ENCODE data around the gene SPTLC2. TPM values are rescaled to one million over a fixed set of nuclear protein-coding genes. Genes with fewer than 3 reads are reported as not detected.

SPTLC2 gene
- total RNA-seq, 1 experiment from 2014 or later: 68.4 TPM

DNA sequence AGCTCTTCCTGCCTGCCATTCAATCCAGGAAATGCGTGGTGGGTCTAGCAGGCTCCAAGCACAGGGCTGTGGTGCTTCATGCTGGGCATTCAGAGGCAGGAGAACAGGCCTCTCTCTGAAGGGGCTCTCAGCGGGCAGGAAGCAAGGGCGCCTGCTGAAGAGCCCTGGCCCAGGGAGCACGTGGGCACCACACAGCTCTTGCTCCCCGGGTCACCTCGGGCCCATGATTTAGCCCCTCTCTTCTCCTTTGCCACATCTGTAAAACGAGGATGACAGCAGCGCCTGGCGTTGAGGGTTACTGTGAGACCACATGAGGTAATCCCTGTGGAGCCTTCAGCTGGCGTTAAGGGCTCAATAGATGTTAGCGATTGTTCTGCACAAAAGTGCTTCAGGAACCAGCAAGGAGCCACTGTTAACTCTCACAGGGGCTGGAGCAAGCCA is 37.6 kb upstream of the SPTLC2 start:
- POLR2A ChIA-PET (ENCODE audit: unreplicated experiment): no interaction called here
- Histone ChIP-seq H3K9me2 (ENCODE audit: insufficient read depth) (no peaks in the 10 kb centered on the region), H3K4me2 (no peak overlapping the region), H3K79me2 (ENCODE audit: low read depth) (no peaks in the 10 kb centered on the region), H3K4me1 (replicated peaks; ENCODE audit: insufficient read depth) (no peaks in the 10 kb centered on the region), H3F3A (ENCODE audit: insufficient read depth, low read depth) (no peaks in the 10 kb centered on the region; the same call in 1 of the 2 replicates), H3K27ac (no peak overlapping the region), H2AFZ (no peak overlapping the region), H3K27me3 (ENCODE audit: insufficient read depth, low read depth) (no peaks in the 10 kb centered on the region), H3K9me3 (ENCODE audit: insufficient read depth, low read depth) (no peaks in the 10 kb centered on the region), H3K36me3 (ENCODE audit: low read depth) (no peaks in the 10 kb centered on the region), H3K4me3 (no peak overlapping the region), H4K20me1 (ENCODE audit: insufficient read depth) (no peaks in the 10 kb centered on the region)
- BruUV-seq (replicated peaks): no TSS peak
- intact Hi-C loops (cut with micrococcal nuclease; ENCODE audit: unreplicated experiment): loop anchor here (10.0 kb wide), 2 partner anchors 311 to 371 kb away; no protein-coding TSS in a partner anchor
- CTCF ChIA-PET: no interaction called here
- TF ChIP-seq EZH2 (IDR thresholded peaks at IDR 0.05; ENCODE audit: low read depth): no peak
- TF ChIP-seq, protein P1, sequence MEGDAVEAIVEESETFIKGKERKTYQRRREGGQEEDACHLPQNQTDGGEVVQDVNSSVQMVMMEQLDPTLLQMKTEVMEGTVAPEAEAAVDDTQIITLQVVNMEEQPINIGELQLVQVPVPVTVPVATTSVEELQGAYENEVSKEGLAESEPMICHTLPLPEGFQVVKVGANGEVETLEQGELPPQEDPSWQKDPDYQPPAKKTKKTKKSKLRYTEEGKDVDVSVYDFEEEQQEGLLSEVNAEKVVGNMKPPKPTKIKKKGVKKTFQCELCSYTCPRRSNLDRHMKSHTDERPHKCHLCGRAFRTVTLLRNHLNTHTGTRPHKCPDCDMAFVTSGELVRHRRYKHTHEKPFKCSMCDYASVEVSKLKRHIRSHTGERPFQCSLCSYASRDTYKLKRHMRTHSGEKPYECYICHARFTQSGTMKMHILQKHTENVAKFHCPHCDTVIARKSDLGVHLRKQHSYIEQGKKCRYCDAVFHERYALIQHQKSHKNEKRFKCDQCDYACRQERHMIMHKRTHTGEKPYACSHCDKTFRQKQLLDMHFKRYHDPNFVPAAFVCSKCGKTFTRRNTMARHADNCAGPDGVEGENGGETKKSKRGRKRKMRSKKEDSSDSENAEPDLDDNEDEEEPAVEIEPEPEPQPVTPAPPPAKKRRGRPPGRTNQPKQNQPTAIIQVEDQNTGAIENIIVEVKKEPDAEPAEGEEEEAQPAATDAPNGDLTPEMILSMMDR (conservative IDR thresholded peaks at IDR 0.05): no peak
- no peak for DNase-seq

- no peak overlapping the region for H2AFZ ChIP-seq
- BruUV-seq (replicated peaks): no TSS peak
These were observed 32.9 kb upstream of the SPTLC2 start for GRCh38 chr14:77649326-77649725.

DNA sequence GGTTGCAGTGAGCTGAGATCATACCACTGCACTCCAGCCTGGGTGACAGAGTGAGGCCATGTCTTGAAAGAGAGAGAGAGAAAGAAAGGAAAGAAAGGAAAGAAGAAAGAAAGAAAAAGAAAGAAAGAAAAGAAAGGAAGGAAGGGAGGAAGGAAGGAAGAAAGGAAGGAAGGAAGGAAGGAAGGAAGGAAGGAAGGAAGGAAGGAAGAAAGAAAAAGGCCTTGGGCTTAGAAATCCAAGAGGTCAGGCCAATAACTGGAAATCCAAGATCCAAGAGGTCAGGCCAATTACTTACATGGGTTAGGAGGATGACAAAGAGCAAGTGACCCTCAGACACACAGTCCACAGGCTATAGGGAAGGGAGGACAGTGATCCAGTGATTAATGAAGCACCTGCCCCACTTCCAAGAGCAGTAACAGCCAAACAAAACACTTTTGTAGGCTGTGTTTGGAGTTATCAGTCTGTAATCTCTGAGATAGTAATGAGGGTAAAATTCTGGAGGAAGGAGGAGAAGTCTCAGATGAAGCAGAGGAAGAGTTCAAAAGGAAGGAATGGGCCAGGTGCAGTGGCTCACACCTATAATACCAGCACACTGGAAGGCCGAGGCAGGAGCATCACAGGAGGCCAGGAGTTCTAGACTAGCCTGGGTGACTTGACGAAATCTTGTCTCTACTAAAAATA is 32.2 kb upstream of the SPTLC2 start:
- H3K27ac ChIP-seq: no peak overlapping the region

More at GRCh38 chr14:77649326-77649725, 32.9 kb upstream of the SPTLC2 start:
- H3K36me3 ChIP-seq (ENCODE audit: low read depth): no peaks in the 10 kb centered on the region
- CTCF ChIA-PET: interaction anchor here (0.6 kb wide), 1 partner anchor 373 kb away, joined by 8 read pairs; no protein-coding TSS in a partner anchor
- H3K9me2 ChIP-seq (ENCODE audit: insufficient read depth): no peaks in the 10 kb centered on the region
- H3K27me3 ChIP-seq (ENCODE audit: insufficient read depth, low read depth): no peaks in the 10 kb centered on the region
- H3K79me2 ChIP-seq (ENCODE audit: low read depth): no peaks in the 10 kb centered on the region
- POLR2A ChIA-PET (ENCODE audit: unreplicated experiment): no interaction called here
- intact Hi-C loops (cut with micrococcal nuclease; ENCODE audit: unreplicated experiment): no loop called here
- H3K27ac ChIP-seq: no peak overlapping the region
- DNase-seq: peak in 1 of 2 experiments; percentile 25
- no peak overlapping the region for H3K4me2 ChIP-seq
- H4K20me1 ChIP-seq (ENCODE audit: insufficient read depth): no peaks in the 10 kb centered on the region
- no peaks in the 10 kb centered on the region for H3K9me3 ChIP-seq (ENCODE audit: insufficient read depth, low read depth)
- H3K4me1 ChIP-seq (replicated peaks; ENCODE audit: insufficient read depth): no peaks in the 10 kb centered on the region
- H3F3A ChIP-seq (ENCODE audit: insufficient read depth, low read depth): no peaks in the 10 kb centered on the region; the same call in 1 of the 2 replicates
- TF ChIP-seq EZH2 (IDR thresholded peaks at IDR 0.05; ENCODE audit: low read depth): no peak
- TF ChIP-seq, protein P1 (conservative IDR thresholded peaks at IDR 0.05): no peak
- H3K4me3 ChIP-seq: no peak overlapping the region

More for the DNA sequence above, 32.2 kb upstream of the SPTLC2 start:
- H3F3A ChIP-seq (ENCODE audit: insufficient read depth, low read depth): no peaks in the 10 kb centered on the region; the same call in 1 of the 2 replicates
- H3K27me3 ChIP-seq (ENCODE audit: insufficient read depth, low read depth): no peaks in the 10 kb centered on the region
- no TSS peak for BruUV-seq (replicated peaks)
- H3K4me2 ChIP-seq: no peak overlapping the region
- ChIA-PET CTCF (interaction anchor here (0.7 kb wide), 1 partner anchor 496 kb away, joined by 7 read pairs; no protein-coding TSS in a partner anchor), POLR2A (ENCODE audit: unreplicated experiment) (no interaction called here)
- intact Hi-C loops (cut with micrococcal nuclease; ENCODE audit: unreplicated experiment): no loop called here
- no peaks in the 10 kb centered on the region for H3K9me3 ChIP-seq (ENCODE audit: insufficient read depth, low read depth)
- no peaks in the 10 kb centered on the region for H3K36me3 ChIP-seq (ENCODE audit: low read depth)
- H3K9me2 ChIP-seq (ENCODE audit: insufficient read depth): no peaks in the 10 kb centered on the region
- no peaks in the 10 kb centered on the region for H3K4me1 ChIP-seq (replicated peaks; ENCODE audit: insufficient read depth)
- no peak for TF ChIP-seq EZH2 (IDR thresholded peaks at IDR 0.05; ENCODE audit: low read depth)
- TF ChIP-seq, protein P1 (conservative IDR thresholded peaks at IDR 0.05): no peak
- H3K79me2 ChIP-seq (ENCODE audit: low read depth): no peaks in the 10 kb centered on the region
- peak in 1 of 2 experiments; percentile 24 for DNase-seq
- H2AFZ ChIP-seq: no peak overlapping the region
- H3K4me3 ChIP-seq: no peak overlapping the region
- no peaks in the 10 kb centered on the region for H4K20me1 ChIP-seq (ENCODE audit: insufficient read depth)

Measured in PC-9 (cell line).